Measurements from ENCODE around the gene MYPN. TPM values are rescaled to one million over a fixed set of nuclear protein-coding genes. Genes with fewer than 3 reads are reported as not detected.
A peak's percentile ranks its signal among the peaks of the same experiment; 100 is the strongest.

Gene MYPN
- total RNA-seq, 1 donor: 1.8 TPM

- TF ChIP-seq, protein P1, sequence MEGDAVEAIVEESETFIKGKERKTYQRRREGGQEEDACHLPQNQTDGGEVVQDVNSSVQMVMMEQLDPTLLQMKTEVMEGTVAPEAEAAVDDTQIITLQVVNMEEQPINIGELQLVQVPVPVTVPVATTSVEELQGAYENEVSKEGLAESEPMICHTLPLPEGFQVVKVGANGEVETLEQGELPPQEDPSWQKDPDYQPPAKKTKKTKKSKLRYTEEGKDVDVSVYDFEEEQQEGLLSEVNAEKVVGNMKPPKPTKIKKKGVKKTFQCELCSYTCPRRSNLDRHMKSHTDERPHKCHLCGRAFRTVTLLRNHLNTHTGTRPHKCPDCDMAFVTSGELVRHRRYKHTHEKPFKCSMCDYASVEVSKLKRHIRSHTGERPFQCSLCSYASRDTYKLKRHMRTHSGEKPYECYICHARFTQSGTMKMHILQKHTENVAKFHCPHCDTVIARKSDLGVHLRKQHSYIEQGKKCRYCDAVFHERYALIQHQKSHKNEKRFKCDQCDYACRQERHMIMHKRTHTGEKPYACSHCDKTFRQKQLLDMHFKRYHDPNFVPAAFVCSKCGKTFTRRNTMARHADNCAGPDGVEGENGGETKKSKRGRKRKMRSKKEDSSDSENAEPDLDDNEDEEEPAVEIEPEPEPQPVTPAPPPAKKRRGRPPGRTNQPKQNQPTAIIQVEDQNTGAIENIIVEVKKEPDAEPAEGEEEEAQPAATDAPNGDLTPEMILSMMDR (IDR thresholded peaks at IDR 0.05; ENCODE audit: extremely low read depth, low read depth, low read length): no peak
- Histone ChIP-seq H2AFZ (ENCODE audit: low read length) (peak overlapping the region; percentile 48), H3K4me2 (ENCODE audit: insufficient read depth, low read length) (no peak overlapping the region), H3K27ac (ENCODE audit: low read depth, low read length) (peak overlapping the region; percentile 99), H3K79me2 (ENCODE audit: insufficient read depth, low read length) (peaks cover 22% of the 10 kb centered on the region), H3K4me1 (ENCODE audit: insufficient read depth, low read length) (peaks cover 41% of the 10 kb centered on the region), H3K9me3 (ENCODE audit: low read depth, low read length) (no peaks in the 10 kb centered on the region), H3K36me3 (ENCODE audit: insufficient read depth, low read length) (no peaks in the 10 kb centered on the region), H4K20me1 (ENCODE audit: insufficient read depth, low read length) (no peaks in the 10 kb centered on the region), H3K4me3 (ENCODE audit: insufficient read depth, low read length) (no peak overlapping the region), H3K27me3 (ENCODE audit: insufficient read depth, low read length) (no peaks in the 10 kb centered on the region)
- no peak for DNase-seq (ENCODE audit: insufficient read length, low spot score, missing footprints)
Observed at GRCh38 chr10:68133523-68133922, 24.2 kb downstream of the MYPN start.

GRCh38 chr10:68135362-68135761, 26.1 kb downstream of the MYPN start:
- no peaks in the 10 kb centered on the region for H4K20me1 ChIP-seq (ENCODE audit: insufficient read depth, low read length)
- H3K4me1 ChIP-seq (ENCODE audit: insufficient read depth, low read length): peaks cover 53% of the 10 kb centered on the region
- peak overlapping the region; percentile 84 for H3K4me2 ChIP-seq (ENCODE audit: insufficient read depth, low read length)
- no peak for DNase-seq (ENCODE audit: insufficient read length, low spot score, missing footprints)
- peaks cover 7% of the 10 kb centered on the region for H3K36me3 ChIP-seq (ENCODE audit: insufficient read depth, low read length)
- no peaks in the 10 kb centered on the region for H3K9me3 ChIP-seq (ENCODE audit: low read depth, low read length)
- H2AFZ ChIP-seq (ENCODE audit: low read length): no peak overlapping the region
- TF ChIP-seq, protein P1 (IDR thresholded peaks at IDR 0.05; ENCODE audit: extremely low read depth, low read depth, low read length): no peak
- peaks cover 18% of the 10 kb centered on the region for H3K79me2 ChIP-seq (ENCODE audit: insufficient read depth, low read length)
- H3K27ac ChIP-seq (ENCODE audit: low read depth, low read length): peak overlapping the region; percentile 99
- H3K4me3 ChIP-seq (ENCODE audit: insufficient read depth, low read length): no peak overlapping the region
- H3K27me3 ChIP-seq (ENCODE audit: insufficient read depth, low read length): no peaks in the 10 kb centered on the region

- DNase-seq (ENCODE audit: insufficient read length, low spot score, missing footprints): peak; percentile 89
- H3K4me3 ChIP-seq (ENCODE audit: insufficient read depth, low read length): peak overlapping the region; percentile 42
Observed at GRCh38 chr10:68135922-68136792, 26.9 kb downstream of the MYPN start.

DNA sequence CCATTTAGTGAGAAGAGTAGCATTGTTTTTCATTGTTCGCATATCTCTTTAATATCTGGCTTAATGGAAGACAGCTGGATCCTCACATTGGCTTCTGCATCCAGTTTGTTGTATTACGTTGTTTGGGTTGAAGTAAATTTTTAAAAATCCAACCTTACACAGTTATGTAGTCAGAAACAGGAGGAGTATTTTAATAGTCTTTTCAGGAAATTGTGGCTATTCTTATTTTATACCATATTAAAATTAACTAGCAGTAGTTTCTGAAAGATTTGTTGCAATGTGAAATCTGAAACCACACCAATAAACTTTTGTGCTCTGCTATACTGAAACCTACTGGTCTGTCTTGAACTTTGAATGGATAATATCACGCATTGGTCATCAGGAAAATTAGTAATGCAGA, 27.9 kb downstream of the MYPN start:
- Histone ChIP-seq H2AFZ (ENCODE audit: low read length) (no peak overlapping the region), H3K27me3 (ENCODE audit: insufficient read depth, low read length) (no peaks in the 10 kb centered on the region), H3K27ac (ENCODE audit: low read depth, low read length) (peak overlapping the region; percentile 99), H3K4me1 (ENCODE audit: insufficient read depth, low read length) (peaks cover 53% of the 10 kb centered on the region), H3K4me3 (ENCODE audit: insufficient read depth, low read length) (no peak overlapping the region), H3K9me3 (ENCODE audit: low read depth, low read length) (no peaks in the 10 kb centered on the region), H3K79me2 (ENCODE audit: insufficient read depth, low read length) (peaks cover 9% of the 10 kb centered on the region), H4K20me1 (ENCODE audit: insufficient read depth, low read length) (no peaks in the 10 kb centered on the region), H3K4me2 (ENCODE audit: insufficient read depth, low read length) (peak overlapping the region; percentile 84), H3K36me3 (ENCODE audit: insufficient read depth, low read length) (peaks cover 7% of the 10 kb centered on the region)
- TF ChIP-seq, protein P1 (IDR thresholded peaks at IDR 0.05; ENCODE audit: extremely low read depth, low read depth, low read length): no peak
- DNase-seq (ENCODE audit: insufficient read length, low spot score, missing footprints): no peak

More at GRCh38 chr10:68135922-68136792, 26.9 kb downstream of the MYPN start:
- Histone ChIP-seq H2AFZ (ENCODE audit: low read length) (no peak overlapping the region), H3K4me2 (ENCODE audit: insufficient read depth, low read length) (peak overlapping the region; percentile 84), H3K4me1 (ENCODE audit: insufficient read depth, low read length) (peaks cover 53% of the 10 kb centered on the region), H4K20me1 (ENCODE audit: insufficient read depth, low read length) (no peaks in the 10 kb centered on the region), H3K27ac (ENCODE audit: low read depth, low read length) (peak overlapping the region; percentile 99), H3K9me3 (ENCODE audit: low read depth, low read length) (no peaks in the 10 kb centered on the region), H3K79me2 (ENCODE audit: insufficient read depth, low read length) (peaks cover 13% of the 10 kb centered on the region), H3K36me3 (ENCODE audit: insufficient read depth, low read length) (peaks cover 7% of the 10 kb centered on the region), H3K27me3 (ENCODE audit: insufficient read depth, low read length) (no peaks in the 10 kb centered on the region)
- TF ChIP-seq, protein P1 (IDR thresholded peaks at IDR 0.05; ENCODE audit: extremely low read depth, low read depth, low read length): no peak
